ENCODE results near the gene MAT2B.

GRCh38 chr5:163473635-163474243 lies 31.7 kb upstream of the MAT2B start:
- TF ChIP-seq CTCF (CRISPR knock-in tag; IDR thresholded peaks at IDR 0.05) (peak; percentile 28), ATF6 (CRISPR knock-in tag; conservative IDR thresholded peaks at IDR 0.05) (no peak), IRF9 (CRISPR knock-in tag; IDR thresholded peaks at IDR 0.05; ENCODE audit: borderline replicate concordance) (no peak), HIVEP1 (CRISPR knock-in tag; IDR thresholded peaks at IDR 0.05) (no peak), POLR2A (IDR thresholded peaks at IDR 0.05; ENCODE audit: insufficient read depth in 1 of 2, low read depth in 2 of 2, low read length in 2 of 2) (no peak), RXRA (CRISPR knock-in tag; IDR thresholded peaks at IDR 0.05) (no peak), ZNF850 (CRISPR knock-in tag; conservative IDR thresholded peaks at IDR 0.05) (no peak), CHD2 (IDR thresholded peaks at IDR 0.05; ENCODE audit: low read depth, low read length) (no peak), CBX1 (IDR thresholded peaks at IDR 0.05; ENCODE audit: low read depth) (no peak), ZNF30 (CRISPR knock-in tag; IDR thresholded peaks at IDR 0.05) (no peak), CHD4 (IDR thresholded peaks at IDR 0.05; ENCODE audit: borderline replicate concordance, low read length) (no peak), ZZZ3 (CRISPR knock-in tag; IDR thresholded peaks at IDR 0.05; ENCODE audit: borderline replicate concordance) (no peak)
